Activated CD4-positive, alpha-beta T cell treated with anti-CD3 and anti-CD28 coated beads, Interleukin-2, amount 10 ng/mL, durations not matched to agents 7 days and 5 days (primary cell): Measurements from ENCODE around the gene HS6ST3. TPM values are rescaled to one million over a fixed set of nuclear protein-coding genes. Genes with fewer than 3 reads are reported as not detected.

ENCODE experiments used
- CTCF ChIA-PET: fragments of 350-600 bp; sonication (Branson Sonifier 250); formaldehyde crosslinking; loops from one replicate; lab custom pipeline; 2021; ENCODE audit warnings: antibody characterized with exemption; lab: Charles Lee
- POLR2A ChIA-PET: fragments of 350-600 bp; sonication (Branson Sonifier 250); formaldehyde crosslinking; loops from one replicate; lab custom pipeline; 2021; ENCODE audit warnings: antibody characterized with exemption; lab: Charles Lee
- DNase-seq: peaks from one replicate; pipeline ENCODE4 v3.0.0-alpha.2; 2020
- H3K27ac Mint-ChIP-seq: one replicate; pipeline ENCODE4 v1.8.0; 2021; ENCODE audit warnings: mild to moderate bottlenecking, moderate library complexity, mixed read lengths
- H3K27me3 Mint-ChIP-seq: one replicate; pipeline ENCODE4 v1.8.0; 2021; ENCODE audit warnings: mixed read lengths
- H3K36me3 Mint-ChIP-seq: one replicate; pipeline ENCODE4 v1.8.0; 2021; ENCODE audit warnings: low read depth, mixed read lengths
- H3K4me1 Mint-ChIP-seq: one replicate; pipeline ENCODE4 v1.8.0; 2021; ENCODE audit warnings: mixed read lengths
- H3K4me3 Mint-ChIP-seq: one replicate; pipeline ENCODE4 v1.8.0; 2021; ENCODE audit warnings: mild to moderate bottlenecking, moderate library complexity, mixed read lengths
- H3K9me3 Mint-ChIP-seq: one replicate; pipeline ENCODE4 v1.8.0; 2021; ENCODE audit warnings: mixed read lengths
- total RNA-seq, 2 experiments: library from RNA; stranded (reverse); gene quantifications; one replicate each; pipeline ENCODE4 v1.2.3, GENCODE V29; 2021

Gene HS6ST3
- total RNA-seq, 2 experiments from 2014 or later: not detected

DNA sequence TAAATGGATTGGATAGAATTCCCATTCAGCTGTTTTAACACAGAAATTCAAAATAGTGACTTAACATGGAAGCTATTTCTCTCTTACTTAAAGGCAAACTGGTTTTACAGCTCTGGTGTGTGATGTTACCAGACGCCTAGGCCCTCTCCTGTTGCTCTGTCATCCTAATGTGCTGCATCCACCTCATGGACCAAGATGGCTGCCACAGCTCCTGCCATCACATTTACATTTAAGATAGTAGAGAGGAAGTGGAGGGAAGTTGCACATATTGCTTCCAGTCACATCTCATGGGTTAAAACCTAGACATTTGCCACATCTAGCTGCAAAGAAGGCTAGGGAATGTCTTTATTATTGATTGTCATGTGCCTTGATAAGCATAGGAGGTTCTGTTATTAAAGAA is 746.8 kb downstream of the HS6ST3 start:
- POLR2A ChIA-PET: no interaction called here
- H3K36me3 Mint-ChIP-seq: no peaks in the 10 kb centered on the region
- CTCF ChIA-PET: interaction anchor here (0.7 to 1.4 kb wide), 2 partner anchors 44 to 95 kb away, joined by 3 read pairs; no protein-coding TSS in a partner anchor

DNA sequence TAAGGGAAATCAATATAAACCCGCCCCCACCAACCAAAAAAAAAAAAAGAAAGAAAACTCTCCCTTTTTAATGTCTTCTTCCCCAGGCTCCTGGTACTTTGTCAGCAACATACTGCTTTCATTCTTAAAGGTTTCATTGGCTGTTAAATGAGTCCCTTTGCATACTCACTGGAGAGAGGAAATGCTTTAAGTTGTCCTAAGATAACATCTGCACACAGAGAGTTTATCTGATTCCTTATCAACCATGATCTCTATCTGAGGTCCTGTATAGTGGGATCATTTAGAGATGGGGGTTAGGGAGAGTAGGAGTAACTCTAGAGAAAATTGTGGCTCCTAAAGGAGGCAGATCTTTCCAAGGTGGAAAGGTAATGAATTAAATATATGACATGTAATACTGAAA is 747.9 kb downstream of the HS6ST3 start:
- CTCF ChIA-PET: interaction anchor here (1.4 kb wide), 1 partner anchor 43 kb away, joined by 3 read pairs; no protein-coding TSS in a partner anchor

More for the DNA sequence above, 746.8 kb downstream of the HS6ST3 start:
- H3K4me1 Mint-ChIP-seq: no peaks in the 10 kb centered on the region
- no peak overlapping the region for H3K27ac Mint-ChIP-seq
- H3K4me3 Mint-ChIP-seq: no peak overlapping the region
- no peaks in the 10 kb centered on the region for H3K27me3 Mint-ChIP-seq
- no peak for DNase-seq
- no peaks in the 10 kb centered on the region for H3K9me3 Mint-ChIP-seq

GRCh38 chr13:96844195-96844594 is 754.3 kb downstream of the HS6ST3 start:
- no peak overlapping the region for H3K27ac Mint-ChIP-seq
- ChIA-PET POLR2A (no interaction called here), CTCF (no interaction called here)
- H3K4me1 Mint-ChIP-seq: no peaks in the 10 kb centered on the region
- no peaks in the 10 kb centered on the region for H3K9me3 Mint-ChIP-seq
- H3K27me3 Mint-ChIP-seq: no peaks in the 10 kb centered on the region
- no peak overlapping the region for H3K4me3 Mint-ChIP-seq
- no peak for DNase-seq
- no peaks in the 10 kb centered on the region for H3K36me3 Mint-ChIP-seq

More for the DNA sequence above, 747.9 kb downstream of the HS6ST3 start:
- no peaks in the 10 kb centered on the region for H3K36me3 Mint-ChIP-seq
- no peaks in the 10 kb centered on the region for H3K4me1 Mint-ChIP-seq
- no peak overlapping the region for H3K27ac Mint-ChIP-seq
- no peaks in the 10 kb centered on the region for H3K9me3 Mint-ChIP-seq
- DNase-seq: no peak
- H3K27me3 Mint-ChIP-seq: no peaks in the 10 kb centered on the region
- H3K4me3 Mint-ChIP-seq: no peak overlapping the region
- POLR2A ChIA-PET: no interaction called here

DNA sequence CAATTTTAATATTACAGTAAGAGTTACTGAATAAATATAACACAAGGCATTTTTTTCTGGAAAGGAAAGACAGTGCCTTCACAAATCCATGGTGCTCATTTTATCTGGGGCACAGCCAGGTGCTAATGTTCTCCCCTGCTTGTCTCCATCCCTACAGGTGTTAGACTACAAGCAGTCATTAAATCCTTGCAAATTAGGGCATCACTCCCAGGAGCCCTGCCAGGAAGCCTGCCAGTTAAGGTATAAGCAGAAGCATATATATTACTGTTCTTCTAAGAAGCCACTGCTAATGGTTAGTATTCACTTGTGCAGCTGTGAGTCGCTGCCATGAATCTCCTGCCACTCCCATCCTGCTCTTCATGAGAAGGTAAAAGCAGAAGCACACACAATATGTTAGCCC is 754.7 kb downstream of the HS6ST3 start:
- CTCF ChIA-PET: no interaction called here
- Mint-ChIP-seq H3K27ac (no peak overlapping the region), H3K4me1 (no peaks in the 10 kb centered on the region), H3K9me3 (no peaks in the 10 kb centered on the region), H3K4me3 (no peak overlapping the region), H3K27me3 (no peaks in the 10 kb centered on the region), H3K36me3 (no peaks in the 10 kb centered on the region)
- no peak for DNase-seq
- POLR2A ChIA-PET: no interaction called here

GRCh38 chr13:96848286-96848685 is 758.4 kb downstream of the HS6ST3 start:
- POLR2A ChIA-PET: no interaction called here
- no peak for DNase-seq
- no peaks in the 10 kb centered on the region for H3K4me1 Mint-ChIP-seq
- H3K27me3 Mint-ChIP-seq: no peaks in the 10 kb centered on the region
- H3K36me3 Mint-ChIP-seq: no peaks in the 10 kb centered on the region
- CTCF ChIA-PET: no interaction called here
- H3K27ac Mint-ChIP-seq: no peak overlapping the region
- peaks cover 3% of the 10 kb centered on the region for H3K9me3 Mint-ChIP-seq
- H3K4me3 Mint-ChIP-seq: no peak overlapping the region

GRCh38 chr13:96849091-96849490 is 759.2 kb downstream of the HS6ST3 start:
- no peaks in the 10 kb centered on the region for H3K4me1 Mint-ChIP-seq
- DNase-seq: no peak
- H3K27ac Mint-ChIP-seq: no peak overlapping the region
- no peaks in the 10 kb centered on the region for H3K27me3 Mint-ChIP-seq
- POLR2A ChIA-PET: no interaction called here
- no peaks in the 10 kb centered on the region for H3K36me3 Mint-ChIP-seq
- H3K9me3 Mint-ChIP-seq: peaks cover 3% of the 10 kb centered on the region
- CTCF ChIA-PET: no interaction called here
- H3K4me3 Mint-ChIP-seq: no peak overlapping the region

GRCh38 chr13:96850538-96851145 is 760.7 kb downstream of the HS6ST3 start:
- Mint-ChIP-seq H3K4me1 (no peaks in the 10 kb centered on the region), H3K27me3 (no peaks in the 10 kb centered on the region), H3K36me3 (no peaks in the 10 kb centered on the region), H3K9me3 (peaks cover 3% of the 10 kb centered on the region), H3K27ac (no peak overlapping the region), H3K4me3 (no peak overlapping the region)
- POLR2A ChIA-PET: no interaction called here
- CTCF ChIA-PET: no interaction called here
- no peak for DNase-seq

GRCh38 chr13:96851856-96852445 is 762.0 kb downstream of the HS6ST3 start:
- Mint-ChIP-seq H3K4me3 (no peak overlapping the region), H3K36me3 (no peaks in the 10 kb centered on the region), H3K27me3 (no peaks in the 10 kb centered on the region), H3K27ac (no peak overlapping the region), H3K9me3 (peaks cover 3% of the 10 kb centered on the region), H3K4me1 (no peaks in the 10 kb centered on the region)
- ChIA-PET POLR2A (no interaction called here), CTCF (no interaction called here)
- DNase-seq: no peak

GRCh38 chr13:96858133-96858826 is 768.4 kb downstream of the HS6ST3 start:
- POLR2A ChIA-PET: no interaction called here
- Mint-ChIP-seq H3K27me3 (no peaks in the 10 kb centered on the region), H3K9me3 (no peaks in the 10 kb centered on the region), H3K4me3 (no peak overlapping the region), H3K4me1 (no peaks in the 10 kb centered on the region), H3K27ac (no peak overlapping the region), H3K36me3 (no peaks in the 10 kb centered on the region)
- CTCF ChIA-PET: no interaction called here
- no peak for DNase-seq

- POLR2A ChIA-PET: no interaction called here
- Mint-ChIP-seq H3K27ac (no peak overlapping the region), H3K4me3 (no peak overlapping the region), H3K36me3 (no peaks in the 10 kb centered on the region), H3K4me1 (no peaks in the 10 kb centered on the region), H3K27me3 (no peaks in the 10 kb centered on the region), H3K9me3 (no peaks in the 10 kb centered on the region)
- CTCF ChIA-PET: no interaction called here
- no peak for DNase-seq
Observed at GRCh38 chr13:96860882-96861281, 771.0 kb downstream of the HS6ST3 start.

DNA sequence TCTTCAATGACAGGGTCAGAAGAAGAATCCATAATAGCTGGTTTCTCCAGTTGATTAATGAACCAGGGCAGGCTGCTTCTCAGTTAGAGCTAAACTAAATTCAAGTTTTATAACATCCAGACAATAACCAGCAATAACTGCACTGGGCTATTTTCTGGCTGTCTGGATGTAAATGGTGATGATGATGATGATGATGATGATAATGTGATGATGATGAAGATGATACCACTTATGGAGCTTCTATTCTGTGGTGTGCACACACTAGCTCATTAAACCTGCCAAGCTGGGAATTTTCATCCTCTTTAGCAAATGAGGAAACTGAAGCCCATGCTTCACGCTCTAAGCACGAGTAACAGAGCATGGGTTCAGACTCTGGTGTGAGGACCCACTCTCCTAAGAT is 772.2 kb downstream of the HS6ST3 start:
- ChIA-PET CTCF (no interaction called here), POLR2A (no interaction called here)
- Mint-ChIP-seq H3K27ac (no peak overlapping the region), H3K9me3 (no peaks in the 10 kb centered on the region), H3K36me3 (no peaks in the 10 kb centered on the region), H3K4me3 (no peak overlapping the region), H3K27me3 (no peaks in the 10 kb centered on the region), H3K4me1 (no peaks in the 10 kb centered on the region)
- no peak for DNase-seq

DNA sequence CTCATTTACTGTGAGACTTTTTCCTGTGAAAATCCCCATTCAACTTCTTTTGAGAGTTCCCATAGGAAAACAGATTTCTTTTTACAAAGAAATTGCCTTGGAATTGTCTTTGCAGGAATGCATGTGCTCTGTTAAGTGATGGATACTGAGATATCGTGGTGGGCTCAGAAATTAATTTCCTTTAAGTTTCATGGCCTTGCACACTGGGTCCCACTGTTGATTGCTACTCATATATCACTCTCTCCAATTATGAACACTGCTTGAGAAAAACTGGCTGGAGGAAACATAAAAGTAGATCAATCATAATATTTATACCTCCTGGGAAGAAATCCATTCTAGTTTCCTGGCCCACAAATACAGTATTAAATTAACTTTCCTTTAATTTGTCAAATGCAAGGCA is 773.1 kb downstream of the HS6ST3 start:
- no peaks in the 10 kb centered on the region for H3K36me3 Mint-ChIP-seq
- POLR2A ChIA-PET: no interaction called here
- CTCF ChIA-PET: no interaction called here

GRCh38 chr13:96871469-96871868 is 781.6 kb downstream of the HS6ST3 start:
- ChIA-PET POLR2A (no interaction called here), CTCF (interaction anchor here (0.7 kb wide), 1 partner anchor 412 kb away, joined by 3 read pairs; no protein-coding TSS in a partner anchor)
- Mint-ChIP-seq H3K27ac (no peak overlapping the region), H3K4me3 (no peak overlapping the region), H3K36me3 (no peaks in the 10 kb centered on the region), H3K9me3 (no peaks in the 10 kb centered on the region), H3K4me1 (no peaks in the 10 kb centered on the region), H3K27me3 (no peaks in the 10 kb centered on the region)
- no peak for DNase-seq

More for the DNA sequence above, 773.1 kb downstream of the HS6ST3 start:
- H3K27me3 Mint-ChIP-seq: no peaks in the 10 kb centered on the region
- H3K27ac Mint-ChIP-seq: no peak overlapping the region
- no peaks in the 10 kb centered on the region for H3K4me1 Mint-ChIP-seq
- no peak overlapping the region for H3K4me3 Mint-ChIP-seq
- DNase-seq: no peak
- H3K9me3 Mint-ChIP-seq: no peaks in the 10 kb centered on the region
